Measurements from ENCODE around the gene TRAF2.

DNA sequence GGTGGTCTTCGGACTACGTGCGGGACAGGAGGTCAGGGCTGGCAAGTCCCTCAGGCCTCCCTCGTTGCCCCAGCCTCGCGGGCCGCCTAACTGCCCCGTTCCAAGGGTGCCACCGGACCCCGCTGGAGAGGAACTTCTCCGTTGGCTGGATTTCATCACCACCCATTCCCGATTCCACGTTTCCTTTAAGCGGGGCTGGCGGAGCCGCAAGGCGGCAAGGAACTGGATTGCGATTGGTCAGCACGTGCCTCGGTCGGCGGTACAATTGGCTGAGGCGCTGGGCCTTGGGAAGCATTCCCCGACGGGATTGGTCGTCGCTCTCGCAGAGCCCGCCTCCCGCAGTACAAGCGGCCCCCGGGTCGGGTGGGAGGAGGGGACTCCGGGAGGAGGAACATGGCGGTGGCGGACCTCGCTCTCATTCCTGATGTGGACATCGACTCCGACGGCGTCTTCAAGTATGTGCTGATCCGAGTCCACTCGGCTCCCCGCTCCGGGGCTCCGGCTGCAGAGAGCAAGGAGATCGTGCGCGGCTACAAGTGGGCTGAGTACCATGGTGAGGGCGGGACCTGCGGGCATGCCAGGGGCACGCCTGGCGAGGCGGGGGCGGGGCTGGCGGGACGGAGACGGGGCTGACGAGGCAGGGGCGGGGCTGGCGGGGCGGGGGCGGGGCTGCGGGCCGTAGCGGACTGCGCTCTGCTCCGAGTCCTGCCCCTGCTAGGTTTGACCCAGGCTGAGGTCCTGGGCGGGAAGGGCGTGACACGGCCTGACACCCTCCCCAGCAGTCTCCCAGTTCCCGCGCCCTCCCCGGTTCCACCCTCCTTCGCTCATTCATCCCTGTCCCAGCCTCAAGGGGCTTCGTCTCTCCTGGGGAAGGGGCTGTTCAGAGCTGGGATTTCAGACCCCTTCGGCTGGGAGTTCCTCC is 37.0 kb upstream of the TRAF2 start, which contains the start of gene PHPT1:
- TF ChIP-seq, protein P1, sequence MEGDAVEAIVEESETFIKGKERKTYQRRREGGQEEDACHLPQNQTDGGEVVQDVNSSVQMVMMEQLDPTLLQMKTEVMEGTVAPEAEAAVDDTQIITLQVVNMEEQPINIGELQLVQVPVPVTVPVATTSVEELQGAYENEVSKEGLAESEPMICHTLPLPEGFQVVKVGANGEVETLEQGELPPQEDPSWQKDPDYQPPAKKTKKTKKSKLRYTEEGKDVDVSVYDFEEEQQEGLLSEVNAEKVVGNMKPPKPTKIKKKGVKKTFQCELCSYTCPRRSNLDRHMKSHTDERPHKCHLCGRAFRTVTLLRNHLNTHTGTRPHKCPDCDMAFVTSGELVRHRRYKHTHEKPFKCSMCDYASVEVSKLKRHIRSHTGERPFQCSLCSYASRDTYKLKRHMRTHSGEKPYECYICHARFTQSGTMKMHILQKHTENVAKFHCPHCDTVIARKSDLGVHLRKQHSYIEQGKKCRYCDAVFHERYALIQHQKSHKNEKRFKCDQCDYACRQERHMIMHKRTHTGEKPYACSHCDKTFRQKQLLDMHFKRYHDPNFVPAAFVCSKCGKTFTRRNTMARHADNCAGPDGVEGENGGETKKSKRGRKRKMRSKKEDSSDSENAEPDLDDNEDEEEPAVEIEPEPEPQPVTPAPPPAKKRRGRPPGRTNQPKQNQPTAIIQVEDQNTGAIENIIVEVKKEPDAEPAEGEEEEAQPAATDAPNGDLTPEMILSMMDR (IDR thresholded peaks at IDR 0.05; ENCODE audit: low read depth, low read length): no peak
- TF ChIP-seq EZH2phosphoT487 (IDR thresholded peaks at IDR 0.05; ENCODE audit: low read depth): no peak
